ENCODE results near the gene PAN2. TPM values are rescaled to one million over a fixed set of nuclear protein-coding genes. Genes with fewer than 3 reads are reported as not detected.
A peak's percentile ranks its signal among the peaks of the same experiment; 100 is the strongest.

The PAN2 gene
- total RNA-seq, 1 experiment from 2014 or later = 53.5 TPM

- H3K27me3 Mint-ChIP-seq (ENCODE audit: unreplicated experiment) = no peaks in the 10 kb centered on the region
- peaks cover 26% of the 10 kb centered on the region for H3K36me3 Mint-ChIP-seq (ENCODE audit: insufficient read depth, unreplicated experiment)
- H3K27ac Mint-ChIP-seq (ENCODE audit: unreplicated experiment) = peak overlapping the region; percentile 99
- BruUV-seq (replicated peaks) = TSS peak; percentile 99
- TF ChIP-seq CTCF (IDR thresholded peaks at IDR 0.05; ENCODE audit: unreplicated experiment) = no peak
- peaks cover 32% of the 10 kb centered on the region for H3K4me1 Mint-ChIP-seq (ENCODE audit: low read depth, unreplicated experiment)
- H3K9me3 Mint-ChIP-seq (ENCODE audit: low read depth, unreplicated experiment) = no peaks in the 10 kb centered on the region
- peak overlapping the region; percentile 79 for H3K4me3 Mint-ChIP-seq (ENCODE audit: low read depth, unreplicated experiment)
- CTCF ChIA-PET = interaction anchor here (1.5 kb wide), 1 partner anchor 115 kb away, joined by 5 read pairs; the partner anchor contains the start of gene TIMELESS
- intact Hi-C loops (cut with micrococcal nuclease; ENCODE audit: unreplicated experiment) = loop anchor here (1.0 kb wide), 1 partner anchor 34 kb away; the partner anchor contains the start of gene CS
- no peak for DNase-seq
Measured at GRCh38 chr12:56334490-56334793, 642 bp upstream of the PAN2 start.

- Mint-ChIP-seq H3K9me3 (ENCODE audit: low read depth, unreplicated experiment) (no peaks in the 10 kb centered on the region), H3K36me3 (ENCODE audit: insufficient read depth, unreplicated experiment) (peaks cover 22% of the 10 kb centered on the region), H3K4me3 (ENCODE audit: low read depth, unreplicated experiment) (peak overlapping the region; percentile 79), H3K4me1 (ENCODE audit: low read depth, unreplicated experiment) (peaks cover 21% of the 10 kb centered on the region), H3K27ac (ENCODE audit: unreplicated experiment) (peak overlapping the region; percentile 99), H3K27me3 (ENCODE audit: unreplicated experiment) (no peaks in the 10 kb centered on the region)
- no peak for TF ChIP-seq CTCF (IDR thresholded peaks at IDR 0.05; ENCODE audit: unreplicated experiment)
- DNase-seq = no peak
- TSS peak; percentile 63 for BruUV-seq (replicated peaks)
- CTCF ChIA-PET = interaction anchor here (1.1 to 3.1 kb wide), 4 partner anchors 17 to 131 kb away, joined by 3 to 15 read pairs (median 4); partner anchors contain the start of genes CNPY2, STAT2 and TIMELESS
- intact Hi-C loops (cut with micrococcal nuclease; ENCODE audit: unreplicated experiment) = loop anchor here (1.0 kb wide), 1 partner anchor 17 kb away; no protein-coding TSS in a partner anchor
Measured at GRCh38 chr12:56333197-56333678, 562 bp downstream of the PAN2 start.

GRCh38 chr12:56332512-56333196, 1.1 kb downstream of the PAN2 start:
- Mint-ChIP-seq H3K9me3 (ENCODE audit: low read depth, unreplicated experiment) (no peaks in the 10 kb centered on the region), H3K4me3 (ENCODE audit: low read depth, unreplicated experiment) (peak overlapping the region; percentile 79), H3K4me1 (ENCODE audit: low read depth, unreplicated experiment) (peaks cover 16% of the 10 kb centered on the region), H3K27me3 (ENCODE audit: unreplicated experiment) (no peaks in the 10 kb centered on the region), H3K27ac (ENCODE audit: unreplicated experiment) (peak overlapping the region; percentile 99), H3K36me3 (ENCODE audit: insufficient read depth, unreplicated experiment) (peaks cover 22% of the 10 kb centered on the region)
- no TSS peak for BruUV-seq (replicated peaks)
- intact Hi-C loops (cut with micrococcal nuclease; ENCODE audit: unreplicated experiment) = loop anchor here (1.0 kb wide), 1 partner anchor 16 kb away; no protein-coding TSS in a partner anchor
- CTCF ChIA-PET = interaction anchor here (1.1 to 3.1 kb wide), 3 partner anchors 17 to 132 kb away, joined by 3 to 15 read pairs (median 4); partner anchors contain the start of genes CNPY2 and STAT2
- DNase-seq = no peak
- no peak for TF ChIP-seq CTCF (IDR thresholded peaks at IDR 0.05; ENCODE audit: unreplicated experiment)

GRCh38 chr12:56330936-56331490, 2.8 kb downstream of the PAN2 start:
- intact Hi-C loops (cut with micrococcal nuclease; ENCODE audit: unreplicated experiment) = no loop called here
- peaks cover 22% of the 10 kb centered on the region for H3K36me3 Mint-ChIP-seq (ENCODE audit: insufficient read depth, unreplicated experiment)
- BruUV-seq (replicated peaks) = no TSS peak
- CTCF ChIA-PET = interaction anchor here (0.6 to 3.1 kb wide), 3 partner anchors 15 to 120 kb away, joined by 3 to 15 read pairs (median 4); partner anchors contain the start of gene CNPY2
- H3K27ac Mint-ChIP-seq (ENCODE audit: unreplicated experiment) = no peak overlapping the region
- H3K4me3 Mint-ChIP-seq (ENCODE audit: low read depth, unreplicated experiment) = no peak overlapping the region
- no peaks in the 10 kb centered on the region for H3K27me3 Mint-ChIP-seq (ENCODE audit: unreplicated experiment)
- no peak for DNase-seq
- TF ChIP-seq CTCF (IDR thresholded peaks at IDR 0.05; ENCODE audit: unreplicated experiment) = no peak
- no peaks in the 10 kb centered on the region for H3K9me3 Mint-ChIP-seq (ENCODE audit: low read depth, unreplicated experiment)
- H3K4me1 Mint-ChIP-seq (ENCODE audit: low read depth, unreplicated experiment) = peaks cover 16% of the 10 kb centered on the region
